ENCODE data around the gene PDK4. TPM values are rescaled to one million over a fixed set of nuclear protein-coding genes. Genes with fewer than 3 reads are reported as not detected.

The PDK4 gene
- total RNA-seq, 2 experiments from 2014 or later, result not detected

GRCh38 chr7:95539426-95539825, 56.9 kb downstream of the PDK4 start:
- no peak overlapping the region for H3K4me3 Mint-ChIP-seq
- no peaks in the 10 kb centered on the region for H3K9me3 Mint-ChIP-seq
- ATAC-seq (no peak), DNase-seq (no peak)
- CTCF ChIA-PET, result interaction anchor here (1.0 kb wide), 1 partner anchor 44 kb away, joined by 3 read pairs; no protein-coding TSS in a partner anchor
- POLR2A ChIA-PET, result no interaction called here
- H3K27ac Mint-ChIP-seq, result no peak overlapping the region
- TF ChIP-seq CTCF (IDR thresholded peaks at IDR 0.05), result no peak
- H3K27me3 Mint-ChIP-seq, result peaks cover 6% of the 10 kb centered on the region
- H3K4me1 Mint-ChIP-seq (ENCODE audit: low read depth), result no peaks in the 10 kb centered on the region
- H3K36me3 Mint-ChIP-seq (ENCODE audit: low read depth), result no peaks in the 10 kb centered on the region
- intact Hi-C loops (cut with micrococcal nuclease), result no loop called here

- DNase-seq (no peak), ATAC-seq (no peak)
- no peak overlapping the region for H3K4me3 Mint-ChIP-seq
- CTCF ChIA-PET, result no interaction called here
- intact Hi-C loops (cut with micrococcal nuclease), result no loop called here
- no peaks in the 10 kb centered on the region for H3K36me3 Mint-ChIP-seq (ENCODE audit: low read depth)
- TF ChIP-seq CTCF (IDR thresholded peaks at IDR 0.05), result no peak
- H3K4me1 Mint-ChIP-seq (ENCODE audit: low read depth), result no peaks in the 10 kb centered on the region
- no peak overlapping the region for H3K27ac Mint-ChIP-seq
- POLR2A ChIA-PET, result no interaction called here
- H3K9me3 Mint-ChIP-seq, result no peaks in the 10 kb centered on the region
- peaks cover 8% of the 10 kb centered on the region for H3K27me3 Mint-ChIP-seq
These were observed 58.8 kb downstream of the PDK4 start for GRCh38 chr7:95537468-95537867.

GRCh38 chr7:95536656-95537311, 59.5 kb downstream of the PDK4 start:
- H3K27ac Mint-ChIP-seq, result no peak overlapping the region
- no peaks in the 10 kb centered on the region for H3K36me3 Mint-ChIP-seq (ENCODE audit: low read depth)
- no peaks in the 10 kb centered on the region for H3K4me1 Mint-ChIP-seq (ENCODE audit: low read depth)
- POLR2A ChIA-PET, result no interaction called here
- no peak for ATAC-seq
- DNase-seq, result no peak
- no peak for TF ChIP-seq CTCF (IDR thresholded peaks at IDR 0.05)
- H3K27me3 Mint-ChIP-seq, result peaks cover 8% of the 10 kb centered on the region
- CTCF ChIA-PET, result interaction anchor here (0.7 to 2.1 kb wide), 3 partner anchors 15 to 334 kb away, joined by 3 to 6 read pairs (median 3); no protein-coding TSS in a partner anchor
- no peaks in the 10 kb centered on the region for H3K9me3 Mint-ChIP-seq
- intact Hi-C loops (cut with micrococcal nuclease), result no loop called here
- H3K4me3 Mint-ChIP-seq, result no peak overlapping the region

GRCh38 chr7:95535662-95536061, 60.7 kb downstream of the PDK4 start:
- Mint-ChIP-seq H3K4me1 (ENCODE audit: low read depth) (no peaks in the 10 kb centered on the region), H3K27me3 (peaks cover 6% of the 10 kb centered on the region), H3K27ac (no peak overlapping the region), H3K4me3 (no peak overlapping the region), H3K36me3 (ENCODE audit: low read depth) (no peaks in the 10 kb centered on the region), H3K9me3 (no peaks in the 10 kb centered on the region)
- ATAC-seq (no peak), DNase-seq (no peak)
- ChIA-PET POLR2A (no interaction called here), CTCF (interaction anchor here (1.2 to 2.1 kb wide), 2 partner anchors 16 to 24 kb away, joined by 3 to 6 read pairs; no protein-coding TSS in a partner anchor)
- intact Hi-C loops (cut with micrococcal nuclease), result no loop called here
- no peak for TF ChIP-seq CTCF (IDR thresholded peaks at IDR 0.05)

- H3K4me1 Mint-ChIP-seq (ENCODE audit: low read depth), result no peaks in the 10 kb centered on the region
- DNase-seq (no peak), ATAC-seq (no peak)
- H3K27me3 Mint-ChIP-seq, result peaks cover 6% of the 10 kb centered on the region
- H3K9me3 Mint-ChIP-seq, result no peaks in the 10 kb centered on the region
- no peak overlapping the region for H3K27ac Mint-ChIP-seq
- CTCF ChIA-PET, result interaction anchor here (2.1 kb wide), 1 partner anchor 23 kb away, joined by 6 read pairs; no protein-coding TSS in a partner anchor
- no peak for TF ChIP-seq CTCF (IDR thresholded peaks at IDR 0.05)
- no peak overlapping the region for H3K4me3 Mint-ChIP-seq
- no peaks in the 10 kb centered on the region for H3K36me3 Mint-ChIP-seq (ENCODE audit: low read depth)
- intact Hi-C loops (cut with micrococcal nuclease), result no loop called here
- POLR2A ChIA-PET, result no interaction called here
These were observed 61.5 kb downstream of the PDK4 start for GRCh38 chr7:95534796-95535195.

Other genes starting within 250 kb of the PDK4 start
- gene PON3, start 200.1 kb downstream of the PDK4 start, total RNA-seq, result not detected
- 1 to 10 TPM; 3.5 to 3.7 TPM for gene PON2, start 161.5 kb downstream of the PDK4 start, total RNA-seq
- not detected for gene ASB4, start 110.6 kb downstream of the PDK4 start, total RNA-seq
- gene DYNC1I1, start 176.0 kb upstream of the PDK4 start, total RNA-seq, result not detected

Measured in activated CD8-positive, alpha-beta T cell treated with anti-CD3 and anti-CD28 coated beads for 36 hours (primary cell).